IMR-90 (cell line): ENCODE measurements around the gene CDK17. TPM values are rescaled to one million over a fixed set of nuclear protein-coding genes. Genes with fewer than 3 reads are reported as not detected.

ENCODE experiments used
- polyA plus RNA-seq, 3 experiments: library from polyadenylated mRNA; depleted of rRNA; stranded (reverse); fragments of >200 nt; gene quantifications; 2 replicates each; pipeline ENCODE4 v1.2.3, GENCODE V29; 2012; ENCODE audit warnings: low replicate concordance in 1 of 3
- total RNA-seq: library from RNA; depleted of rRNA; stranded (reverse); fragments of >200 nt; gene quantifications from 2 replicates; pipeline ENCODE4 v1.2.3, GENCODE V29; 2012
- TF ChIP-seq, protein P1 (sequence below): fragments of 150-350 bp; IDR thresholded peaks from 2 replicates; pipeline ENCODE4 v1.6.1; 2017; ENCODE audit warnings: mild to moderate bottlenecking, antibody characterized with exemption, low read length, low read depth
- TF ChIP-seq, protein P2 (sequence below): fragments of 150-350 bp; IDR thresholded peaks from 2 replicates; pipeline ENCODE4 v1.6.1; 2016; ENCODE audit warnings: low read depth, mild to moderate bottlenecking, low read length, moderate library complexity, borderline replicate concordance

CDK17 gene
- total and polyA plus RNA-seq, 2 of the 4 experiments (the other 2 are of a cell fraction): 14.5 to 50.2 TPM

DNA sequence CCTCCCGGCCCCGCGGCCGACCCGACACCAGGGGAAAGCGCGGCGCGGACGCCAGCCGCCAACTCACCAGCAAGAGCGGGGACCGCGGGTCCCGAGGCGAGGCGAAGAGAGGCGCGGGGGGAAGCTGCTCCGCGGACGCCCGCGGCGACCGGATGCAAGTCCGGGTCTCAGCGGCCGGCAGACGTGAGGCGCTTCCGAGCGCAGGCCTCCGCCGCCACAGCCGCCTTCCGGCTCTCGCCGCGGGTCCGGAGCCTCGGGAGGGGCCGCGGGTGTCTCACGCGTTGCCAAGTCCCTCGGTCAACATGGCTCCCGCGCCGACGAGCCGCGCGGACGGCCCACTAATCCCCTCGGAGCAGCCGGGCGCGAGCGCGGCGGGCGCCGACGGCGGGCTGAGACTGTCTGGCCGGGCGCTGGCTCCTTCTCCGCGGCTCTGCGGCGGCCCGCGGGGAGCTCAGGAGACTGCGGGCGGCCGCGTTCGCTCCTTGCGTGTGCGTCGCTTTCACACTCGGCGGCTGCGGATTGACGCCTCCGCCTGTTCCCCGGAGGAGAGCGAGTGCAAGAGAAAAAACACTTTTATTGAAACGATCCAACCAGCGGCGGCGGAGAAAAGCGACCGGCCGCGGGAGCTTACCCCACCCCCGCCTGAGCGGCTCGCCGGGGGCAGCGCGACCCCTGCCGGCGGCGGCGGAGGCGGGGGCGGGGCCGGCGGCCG is at the start of gene CDK17 (continued):
- TF ChIP-seq, protein P1, sequence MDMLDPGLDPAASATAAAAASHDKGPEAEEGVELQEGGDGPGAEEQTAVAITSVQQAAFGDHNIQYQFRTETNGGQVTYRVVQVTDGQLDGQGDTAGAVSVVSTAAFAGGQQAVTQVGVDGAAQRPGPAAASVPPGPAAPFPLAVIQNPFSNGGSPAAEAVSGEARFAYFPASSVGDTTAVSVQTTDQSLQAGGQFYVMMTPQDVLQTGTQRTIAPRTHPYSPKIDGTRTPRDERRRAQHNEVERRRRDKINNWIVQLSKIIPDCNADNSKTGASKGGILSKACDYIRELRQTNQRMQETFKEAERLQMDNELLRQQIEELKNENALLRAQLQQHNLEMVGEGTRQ: no peak
- TF ChIP-seq, protein P2, sequence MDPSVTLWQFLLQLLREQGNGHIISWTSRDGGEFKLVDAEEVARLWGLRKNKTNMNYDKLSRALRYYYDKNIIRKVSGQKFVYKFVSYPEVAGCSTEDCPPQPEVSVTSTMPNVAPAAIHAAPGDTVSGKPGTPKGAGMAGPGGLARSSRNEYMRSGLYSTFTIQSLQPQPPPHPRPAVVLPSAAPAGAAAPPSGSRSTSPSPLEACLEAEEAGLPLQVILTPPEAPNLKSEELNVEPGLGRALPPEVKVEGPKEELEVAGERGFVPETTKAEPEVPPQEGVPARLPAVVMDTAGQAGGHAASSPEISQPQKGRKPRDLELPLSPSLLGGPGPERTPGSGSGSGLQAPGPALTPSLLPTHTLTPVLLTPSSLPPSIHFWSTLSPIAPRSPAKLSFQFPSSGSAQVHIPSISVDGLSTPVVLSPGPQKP: no peak
